GM12872 (cell line): ENCODE data around the gene PLCB3.
A peak's percentile ranks its signal among the peaks of the same experiment; 100 is the strongest.

Experiments
- TF ChIP-seq, protein P1 (sequence below): IDR thresholded peaks from 3 replicates; pipeline ENCODE4 v1.5.1; 2011; ENCODE audit warnings: low read depth, mild to moderate bottlenecking, low read length, moderate library complexity; ENCODE audit not compliant: insufficient read depth

PLCB3 gene

DNA sequence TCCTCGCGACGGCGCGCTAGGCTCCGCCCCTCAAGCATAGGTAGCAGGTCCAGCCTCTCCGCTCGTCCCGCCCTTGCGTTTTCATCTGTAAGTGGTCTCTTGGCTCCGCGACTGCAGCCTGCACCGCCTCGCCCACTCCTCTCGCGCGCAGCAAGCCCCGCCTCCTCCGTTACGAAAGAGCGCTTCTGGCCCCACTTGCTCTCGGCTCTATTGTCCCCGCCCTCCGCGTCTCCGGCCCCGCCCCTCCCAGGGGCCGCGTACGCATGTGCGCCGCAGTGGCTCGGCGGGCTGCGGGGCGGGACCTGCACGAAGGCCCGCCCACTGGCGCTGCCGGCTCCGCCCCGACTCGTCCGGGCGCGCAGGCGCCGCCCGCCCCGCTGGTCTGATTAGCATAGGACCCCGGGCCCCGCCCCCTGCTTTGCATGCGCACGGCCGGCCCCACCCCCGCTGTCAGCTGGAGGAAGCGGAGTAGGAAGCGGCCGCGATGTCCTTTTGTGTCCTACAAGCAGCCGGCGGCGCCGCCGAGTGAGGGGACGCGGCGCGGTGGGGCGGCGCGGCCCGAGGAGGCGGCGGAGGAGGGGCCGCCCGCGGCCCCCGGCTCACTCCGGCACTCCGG is 53.9 kb downstream of the PLCB3 start, which contains the start of gene ESRRA:
ESRRA (plus strand) TSS at position 450 of the 616 bp plus-strand sequence. CDS start 1,656 bp downstream, outside the sequence.
- TF ChIP-seq, protein P1, sequence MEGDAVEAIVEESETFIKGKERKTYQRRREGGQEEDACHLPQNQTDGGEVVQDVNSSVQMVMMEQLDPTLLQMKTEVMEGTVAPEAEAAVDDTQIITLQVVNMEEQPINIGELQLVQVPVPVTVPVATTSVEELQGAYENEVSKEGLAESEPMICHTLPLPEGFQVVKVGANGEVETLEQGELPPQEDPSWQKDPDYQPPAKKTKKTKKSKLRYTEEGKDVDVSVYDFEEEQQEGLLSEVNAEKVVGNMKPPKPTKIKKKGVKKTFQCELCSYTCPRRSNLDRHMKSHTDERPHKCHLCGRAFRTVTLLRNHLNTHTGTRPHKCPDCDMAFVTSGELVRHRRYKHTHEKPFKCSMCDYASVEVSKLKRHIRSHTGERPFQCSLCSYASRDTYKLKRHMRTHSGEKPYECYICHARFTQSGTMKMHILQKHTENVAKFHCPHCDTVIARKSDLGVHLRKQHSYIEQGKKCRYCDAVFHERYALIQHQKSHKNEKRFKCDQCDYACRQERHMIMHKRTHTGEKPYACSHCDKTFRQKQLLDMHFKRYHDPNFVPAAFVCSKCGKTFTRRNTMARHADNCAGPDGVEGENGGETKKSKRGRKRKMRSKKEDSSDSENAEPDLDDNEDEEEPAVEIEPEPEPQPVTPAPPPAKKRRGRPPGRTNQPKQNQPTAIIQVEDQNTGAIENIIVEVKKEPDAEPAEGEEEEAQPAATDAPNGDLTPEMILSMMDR, result no peak

DNA sequence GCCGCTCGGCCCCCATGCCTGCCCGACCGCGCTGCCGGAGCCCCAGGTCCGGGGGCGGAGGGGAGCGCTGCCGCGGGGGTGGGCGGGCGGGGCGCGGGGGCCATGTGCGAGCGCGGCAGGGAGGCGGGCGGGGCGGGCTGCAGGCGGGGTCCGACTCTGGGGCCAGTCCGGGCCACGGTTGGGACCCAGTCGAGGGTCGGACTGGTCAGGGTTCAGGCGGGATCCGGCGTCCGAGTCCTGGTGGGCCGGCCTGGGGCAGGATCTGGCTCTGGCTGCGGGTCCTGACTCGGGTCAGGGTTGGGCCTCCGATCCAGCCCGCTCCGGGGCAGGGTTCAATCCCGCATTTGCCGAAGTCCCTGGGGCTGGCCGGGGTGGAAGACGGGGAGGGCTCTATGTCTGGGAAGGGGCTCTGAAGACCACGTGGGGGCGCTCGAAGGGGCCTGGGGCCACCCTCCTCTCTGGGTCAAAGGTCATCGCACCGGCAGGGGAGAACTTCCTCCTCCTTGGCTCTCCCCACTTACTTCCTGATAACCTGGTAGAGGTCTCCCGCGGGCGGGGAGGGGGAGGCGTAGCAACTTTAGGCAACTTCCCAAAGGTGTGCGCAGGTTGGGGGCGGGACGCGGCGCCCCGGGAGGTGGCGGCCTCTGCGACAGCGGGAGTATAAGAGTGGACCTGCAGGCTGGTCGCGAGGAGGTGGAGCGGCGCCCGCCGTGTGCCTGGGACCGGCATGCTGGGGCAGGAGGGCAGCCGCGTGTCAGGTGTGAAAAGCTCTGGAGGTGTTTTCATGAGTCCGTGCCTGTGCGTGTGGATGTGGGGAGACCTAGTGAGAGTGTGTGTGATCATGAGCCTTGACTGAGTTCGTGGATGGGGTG is 54.6 kb downstream of the PLCB3 start:
- TF ChIP-seq, protein P1, result peak; percentile 59

DNA sequence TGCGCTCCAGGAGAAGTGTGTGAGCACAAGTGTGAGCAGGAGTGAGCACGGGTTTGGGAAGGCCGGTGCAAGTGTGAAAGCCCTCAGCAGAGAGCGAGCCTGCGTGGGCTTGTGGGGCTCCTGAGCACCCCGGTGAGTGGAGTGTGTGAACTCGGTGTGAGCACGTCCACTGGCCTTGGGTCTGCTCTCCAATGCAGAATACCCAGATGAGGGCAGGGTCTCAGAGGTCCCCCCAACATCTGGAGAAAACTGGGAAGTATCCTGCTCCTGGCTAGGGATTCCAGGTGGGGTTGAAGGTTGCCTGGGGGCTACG is 55.2 kb downstream of the PLCB3 start:
- TF ChIP-seq, protein P1, result no peak

DNA sequence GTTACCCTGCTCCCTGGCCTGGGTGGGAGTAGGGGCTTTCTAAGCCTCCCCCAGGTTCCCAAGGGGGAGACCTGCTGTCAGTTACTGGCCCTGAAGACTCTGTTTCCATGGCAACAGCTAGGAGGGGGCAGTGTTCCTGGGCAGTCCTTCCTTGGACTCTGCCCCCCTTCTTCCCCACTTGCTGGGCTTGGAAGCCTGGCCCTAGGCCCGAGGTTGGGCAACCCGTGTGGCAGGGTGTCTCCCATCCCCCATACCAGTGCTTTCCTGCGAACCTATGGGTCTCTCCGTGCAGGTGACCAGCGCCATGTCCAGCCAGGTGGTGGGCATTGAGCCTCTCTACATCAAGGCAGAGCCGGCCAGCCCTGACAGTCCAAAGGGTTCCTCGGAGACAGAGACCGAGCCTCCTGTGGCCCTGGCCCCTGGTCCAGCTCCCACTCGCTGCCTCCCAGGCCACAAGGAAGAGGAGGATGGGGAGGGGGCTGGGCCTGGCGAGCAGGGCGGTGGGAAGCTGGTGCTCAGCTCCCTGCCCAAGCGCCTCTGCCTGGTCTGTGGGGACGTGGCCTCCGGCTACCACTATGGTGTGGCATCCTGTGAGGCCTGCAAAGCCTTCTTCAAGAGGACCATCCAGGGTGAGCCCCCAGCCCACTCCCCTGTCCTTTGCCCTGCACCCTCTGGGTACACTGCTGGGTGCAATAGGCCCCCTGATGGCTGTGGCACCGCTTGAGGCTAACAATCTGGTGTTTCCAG is 55.7 kb downstream of the PLCB3 start:
- TF ChIP-seq, protein P1, result no peak

DNA sequence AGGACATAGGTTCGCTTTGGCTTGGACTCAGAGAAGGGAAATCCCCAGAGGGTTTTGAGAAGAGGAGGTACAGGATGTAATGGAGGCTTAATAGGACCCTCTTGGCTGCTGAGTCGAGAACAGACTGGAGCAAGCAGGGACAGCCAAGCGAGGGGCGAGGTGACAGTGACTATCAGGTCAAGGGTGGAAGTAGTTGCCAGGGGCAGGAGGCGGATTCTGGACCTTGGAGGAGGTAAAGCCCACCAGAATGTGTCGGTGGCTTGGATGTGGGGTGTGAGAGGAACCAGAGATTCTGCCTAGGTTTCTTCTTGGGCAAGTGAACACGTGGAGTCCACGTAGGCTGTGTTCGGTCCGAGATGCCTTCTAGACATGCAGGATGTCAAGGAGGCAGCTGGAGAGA is 61.6 kb downstream of the PLCB3 start:
- TF ChIP-seq, protein P1, result no peak

DNA sequence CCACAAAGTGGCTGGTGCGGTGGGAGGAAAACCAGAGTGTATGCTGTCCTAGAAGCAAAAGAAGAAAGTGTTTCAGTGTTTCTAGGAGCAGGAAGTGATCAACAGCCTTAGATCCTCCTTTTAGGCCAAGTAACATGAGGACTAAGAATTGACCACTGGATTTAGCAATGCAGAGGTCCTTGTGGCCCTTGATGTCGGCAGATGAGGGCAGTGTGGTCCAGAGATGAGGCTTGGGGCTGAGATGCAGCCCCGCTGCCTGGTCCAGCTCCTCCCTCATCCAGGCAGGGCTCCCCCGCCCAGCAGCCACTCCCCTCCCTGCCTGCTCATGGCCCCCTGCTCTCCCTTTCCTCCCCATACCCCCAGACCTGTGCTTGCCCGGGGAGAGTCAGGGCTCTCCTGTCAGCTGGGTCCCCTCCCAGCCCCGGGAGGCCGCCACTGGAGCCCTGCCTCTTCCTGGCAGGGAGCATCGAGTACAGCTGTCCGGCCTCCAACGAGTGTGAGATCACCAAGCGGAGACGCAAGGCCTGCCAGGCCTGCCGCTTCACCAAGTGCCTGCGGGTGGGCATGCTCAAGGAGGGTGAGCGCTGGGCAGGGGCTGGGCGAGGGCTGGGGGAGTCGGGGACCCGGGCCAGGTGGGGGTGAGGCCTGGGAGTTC is 62.3 kb downstream of the PLCB3 start:
- TF ChIP-seq, protein P1, result no peak
